Cardiac muscle cell (in vitro differentiated cells and primary cell): ENCODE measurements around the gene HTT-AS. TPM values are rescaled to one million over a fixed set of nuclear protein-coding genes. Genes with fewer than 3 reads are reported as not detected.

Source experiments
- DNase-seq, 2 donors: peaks; one replicate each; pipeline versions ENCODE4 v3.0.0 to v3.0.0-alpha.2; 2010 to 2017; ENCODE audit warnings: low read depth in 1 of 2, low spot score in 1 of 2
- H3K27ac ChIP-seq: fragments of 200-600 bp; sonication (generic); 2 replicates; pipeline ENCODE4 v1.5.1; 2016
- H3K27me3 ChIP-seq: fragments of 200-600 bp; sonication (generic); 2 replicates; pipeline ENCODE4 v1.6.0; 2016; ENCODE audit warnings: control low read depth
- H3K36me3 ChIP-seq: fragments of 200-600 bp; sonication (generic); 2 replicates; pipeline ENCODE4 v1.5.1; 2016; ENCODE audit warnings: control low read depth
- H3K4me1 ChIP-seq: fragments of 200-600 bp; sonication (generic); 2 replicates; pipeline ENCODE4 v1.8.1; 2017; ENCODE audit warnings: low read depth, mild to moderate bottlenecking, mixed run types
- H3K4me3 ChIP-seq: fragments of 200-600 bp; sonication (generic); 2 replicates; pipeline ENCODE4 v1.5.1; 2016; ENCODE audit warnings: mild to moderate bottlenecking
- H3K9me3 ChIP-seq: fragments of 200-600 bp; sonication (generic); 2 replicates; pipeline ENCODE4 v1.5.1; 2017; ENCODE audit warnings: low read depth, mild to moderate bottlenecking, control low read depth
- CTCF ChIP-seq: IDR thresholded peaks from 2 replicates; pipeline ENCODE4 v1.5.1; 2012; ENCODE audit warnings: low read depth, mild to moderate bottlenecking, low read length
- polyA plus RNA-seq: library from polyadenylated mRNA; unstranded; fragments of >200 nt; fragmentation: Nextera tagmentation; extraction: Ambion mirVana; gene quantifications from 2 replicates; pipeline ENCODE4 v1.2.1, GENCODE V29; 2016
- total RNA-seq: library from RNA; depleted of rRNA; stranded (reverse); fragments of >200 nt; gene quantifications from 2 replicates; pipeline ENCODE4 v1.2.3, GENCODE V29; 2016

HTT-AS gene
- total and polyA plus RNA-seq, 2 experiments from 2014 or later, result not detected

GRCh38 chr4:3087115-3087797 is 12.9 kb upstream of the HTT-AS start:
- peaks cover 5% of the 10 kb centered on the region for H3K4me1 ChIP-seq
- no peak overlapping the region for H3K27ac ChIP-seq
- no peak for TF ChIP-seq CTCF
- H3K4me3 ChIP-seq, result no peak overlapping the region
- DNase-seq, result no peak
- H3K36me3 ChIP-seq, result no peaks in the 10 kb centered on the region
- H3K9me3 ChIP-seq, result no peaks in the 10 kb centered on the region
- H3K27me3 ChIP-seq, result no peaks in the 10 kb centered on the region

DNA sequence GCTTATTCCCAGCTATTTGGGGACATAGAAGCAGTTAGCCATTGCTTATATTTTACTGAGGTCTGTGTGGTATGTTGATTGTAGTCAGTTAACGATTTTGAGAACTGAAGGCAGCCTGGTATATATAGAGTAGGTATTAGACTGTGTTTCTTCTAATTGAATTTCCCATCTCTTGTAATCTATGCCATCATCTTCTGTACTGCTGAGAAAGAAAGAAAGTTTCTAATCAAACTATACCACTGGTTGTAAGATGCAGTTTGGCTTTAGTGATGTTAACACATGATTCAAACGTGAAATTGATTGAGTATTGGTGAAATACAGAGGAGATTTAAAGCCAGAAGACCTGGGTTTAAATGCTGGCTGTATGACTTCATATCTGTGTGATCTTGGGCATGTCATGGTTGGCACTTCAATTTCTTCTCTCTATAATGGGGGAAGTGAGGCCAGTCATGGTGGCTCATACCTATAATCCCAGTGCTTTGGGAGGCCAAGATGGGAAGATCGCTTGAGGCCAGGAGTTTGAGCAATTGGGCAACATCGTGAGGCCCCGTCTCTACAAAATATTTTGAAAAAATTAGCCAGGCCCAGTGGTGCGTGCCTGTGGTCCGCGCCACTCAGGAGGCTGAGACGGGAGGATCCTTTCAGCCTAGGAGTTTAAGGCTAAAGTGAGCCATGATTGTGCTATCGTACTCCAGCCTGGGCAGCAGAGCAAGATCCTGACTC is 11.8 kb upstream of the HTT-AS start:
- no peaks in the 10 kb centered on the region for H3K27me3 ChIP-seq

DNA sequence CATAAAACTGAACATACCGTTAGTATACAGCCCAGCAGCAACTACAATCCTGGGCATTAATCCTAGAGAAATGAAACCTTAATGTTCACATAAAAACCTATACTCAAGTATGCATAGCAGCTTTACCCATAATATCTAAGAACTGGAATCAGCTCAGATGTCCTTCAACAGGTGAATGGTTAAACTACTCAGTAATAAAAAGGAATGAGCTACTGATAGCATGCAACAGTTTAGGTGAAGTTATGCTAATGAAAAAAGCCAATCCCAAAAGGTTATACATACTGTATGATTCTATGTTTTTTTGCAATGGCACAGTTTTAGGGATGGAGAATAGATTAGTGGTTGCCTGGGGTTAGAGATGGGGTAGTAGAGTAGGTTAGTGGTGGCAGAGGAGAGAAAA is 9.4 kb upstream of the HTT-AS start:
- Histone ChIP-seq H3K4me3 (no peak overlapping the region), H3K4me1 (peaks cover 4% of the 10 kb centered on the region), H3K36me3 (no peaks in the 10 kb centered on the region), H3K27ac (no peak overlapping the region), H3K9me3 (no peaks in the 10 kb centered on the region), H3K27me3 (no peaks in the 10 kb centered on the region)
- no peak for TF ChIP-seq CTCF
- no peak for DNase-seq

More for the DNA sequence above, 11.8 kb upstream of the HTT-AS start:
- no peaks in the 10 kb centered on the region for H3K9me3 ChIP-seq
- H3K27ac ChIP-seq, result no peak overlapping the region
- no peaks in the 10 kb centered on the region for H3K4me1 ChIP-seq
- no peak for TF ChIP-seq CTCF
- no peak overlapping the region for H3K4me3 ChIP-seq
- no peaks in the 10 kb centered on the region for H3K36me3 ChIP-seq
- DNase-seq, result no peak

DNA sequence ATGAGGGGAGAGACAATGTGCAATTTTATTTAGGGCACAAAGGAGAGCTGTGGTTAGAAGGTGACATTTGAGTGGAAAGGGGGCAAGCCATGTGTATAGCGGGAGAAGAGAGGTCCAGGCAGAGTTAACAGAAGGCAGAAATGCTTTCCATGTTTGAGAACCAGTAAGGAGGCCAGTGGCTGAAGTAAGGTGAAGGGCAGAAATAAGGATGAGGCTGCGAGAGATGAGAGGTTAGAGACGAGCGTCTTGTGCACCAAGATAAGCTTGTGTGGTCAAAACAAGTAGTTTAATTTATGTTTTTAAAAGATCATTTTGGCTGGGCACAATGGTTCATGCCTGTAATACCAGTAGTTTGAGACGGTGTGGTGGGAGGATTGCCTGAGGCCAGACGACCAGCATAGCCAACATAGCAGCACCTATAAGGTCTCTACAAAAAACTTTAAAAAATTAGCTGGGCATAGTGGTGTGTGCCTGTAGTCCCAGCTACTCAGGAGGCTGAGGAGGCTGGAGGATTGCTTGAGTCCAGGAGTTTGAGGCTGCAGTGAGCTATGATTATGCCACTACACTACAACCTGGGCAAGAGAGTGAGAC is 8.7 kb upstream of the HTT-AS start:
- H3K27me3 ChIP-seq, result no peaks in the 10 kb centered on the region
- no peak overlapping the region for H3K27ac ChIP-seq
- H3K36me3 ChIP-seq, result no peaks in the 10 kb centered on the region
- no peak overlapping the region for H3K4me3 ChIP-seq
- TF ChIP-seq CTCF, result no peak
- peaks cover 4% of the 10 kb centered on the region for H3K4me1 ChIP-seq
- no peak for DNase-seq
- no peaks in the 10 kb centered on the region for H3K9me3 ChIP-seq

- no peaks in the 10 kb centered on the region for H3K27me3 ChIP-seq
- no peak for TF ChIP-seq CTCF
- H3K27ac ChIP-seq, result peak overlapping the region; percentile 56
- no peaks in the 10 kb centered on the region for H3K36me3 ChIP-seq
- peaks cover 19% of the 10 kb centered on the region for H3K4me1 ChIP-seq
- H3K9me3 ChIP-seq, result no peaks in the 10 kb centered on the region
- H3K4me3 ChIP-seq, result no peak overlapping the region
- DNase-seq, result no peak
These were observed 5.4 kb upstream of the HTT-AS start for GRCh38 chr4:3079694-3080123.
